Duodenal mucosa (tissue), 2 donors: ENCODE data around the gene TUBAL3.

ENCODE experiments used
- H3K27ac ChIP-seq: one replicate; pipeline ENCODE4 v1.7.0; 2013; ENCODE audit warnings: low read depth, low read length
- H3K27me3 ChIP-seq, 2 donors: one replicate each; pipeline ENCODE4 v1.7.0; 2013; ENCODE audit warnings: low read length in 2 of 2, control low read depth in 1 of 2; ENCODE audit not compliant: insufficient read depth in 2 of 2, control insufficient read depth in 1 of 2
- H3K36me3 ChIP-seq, 2 donors: one replicate each; pipeline ENCODE4 v1.7.0; 2013; ENCODE audit warnings: low read length in 2 of 2, control low read depth in 1 of 2; ENCODE audit not compliant: insufficient read depth in 2 of 2, control insufficient read depth in 1 of 2
- H3K4me1 ChIP-seq, 2 donors: one replicate each; pipeline ENCODE4 v1.7.0; 2013; ENCODE audit warnings: low read length in 2 of 2, control low read depth in 1 of 2; ENCODE audit not compliant: insufficient read depth in 2 of 2, control insufficient read depth in 1 of 2
- H3K4me3 ChIP-seq, 2 donors: one replicate each; pipeline ENCODE4 v1.7.0; 2013; ENCODE audit warnings: low read length in 2 of 2, low read depth in 1 of 2
- H3K9ac ChIP-seq, 2 donors: one replicate each; pipeline ENCODE4 v1.7.0; 2013; ENCODE audit warnings: low read length in 2 of 2, low read depth in 1 of 2
- H3K9me3 ChIP-seq, 2 donors: one replicate each; pipeline ENCODE4 v1.7.0; 2013; ENCODE audit warnings: low read length in 2 of 2, control low read depth in 1 of 2; ENCODE audit not compliant: control insufficient read depth in 1 of 2

TUBAL3 gene

GRCh38 chr10:5445006-5445405 lies 40.4 kb upstream of the TUBAL3 start:
- no peaks in the 10 kb centered on the region for H3K36me3 ChIP-seq
- H3K9me3 ChIP-seq = no peaks in the 10 kb centered on the region
- H3K27me3 ChIP-seq = no peaks in the 10 kb centered on the region
- H3K4me1 ChIP-seq = peaks cover 10 to 15% of the 10 kb centered on the region in 2 donors
- H3K9ac ChIP-seq = no peak overlapping the region
- no peak overlapping the region for H3K4me3 ChIP-seq
- H3K27ac ChIP-seq = no peak overlapping the region

GRCh38 chr10:5443429-5443828 lies 38.8 kb upstream of the TUBAL3 start:
- H3K9me3 ChIP-seq = no peaks in the 10 kb centered on the region
- no peak overlapping the region for H3K27ac ChIP-seq
- no peaks in the 10 kb centered on the region for H3K36me3 ChIP-seq
- H3K27me3 ChIP-seq = no peaks in the 10 kb centered on the region
- H3K9ac ChIP-seq = peak overlapping the region in 1 of 2 donors; percentile 21
- H3K4me3 ChIP-seq = no peak overlapping the region
- peaks cover 10 to 15% of the 10 kb centered on the region in 2 donors for H3K4me1 ChIP-seq

GRCh38 chr10:5442990-5443370 lies 38.4 kb upstream of the TUBAL3 start:
- Histone ChIP-seq H3K4me3 (no peak overlapping the region), H3K9me3 (no peaks in the 10 kb centered on the region), H3K27me3 (no peaks in the 10 kb centered on the region), H3K27ac (no peak overlapping the region), H3K4me1 (peaks cover 10 to 15% of the 10 kb centered on the region in 2 donors), H3K36me3 (no peaks in the 10 kb centered on the region), H3K9ac (peak overlapping the region in 1 of 2 donors; percentile 21)

- peaks cover 10 to 22% of the 10 kb centered on the region in 2 donors for H3K4me1 ChIP-seq
- no peak overlapping the region for H3K9ac ChIP-seq
- H3K36me3 ChIP-seq = no peaks in the 10 kb centered on the region
- no peaks in the 10 kb centered on the region for H3K27me3 ChIP-seq
- no peaks in the 10 kb centered on the region for H3K9me3 ChIP-seq
- H3K27ac ChIP-seq = no peak overlapping the region
- no peak overlapping the region for H3K4me3 ChIP-seq
Observed at GRCh38 chr10:5442065-5442989, 37.7 kb upstream of the TUBAL3 start.

- Histone ChIP-seq H3K36me3 (no peaks in the 10 kb centered on the region), H3K4me1 (peaks cover 5 to 29% of the 10 kb centered on the region in 2 donors), H3K9me3 (no peaks in the 10 kb centered on the region), H3K27ac (no peak overlapping the region), H3K27me3 (no peaks in the 10 kb centered on the region), H3K4me3 (no peak overlapping the region), H3K9ac (no peak overlapping the region)
Observed at GRCh38 chr10:5441106-5441505, 36.5 kb upstream of the TUBAL3 start.

GRCh38 chr10:5440206-5440605 lies 35.6 kb upstream of the TUBAL3 start:
- H3K27me3 ChIP-seq = no peaks in the 10 kb centered on the region
- no peaks in the 10 kb centered on the region for H3K9me3 ChIP-seq
- no peak overlapping the region for H3K27ac ChIP-seq
- peaks cover 0 to 28% of the 10 kb centered on the region in 2 donors for H3K4me1 ChIP-seq
- no peak overlapping the region for H3K4me3 ChIP-seq
- no peak overlapping the region for H3K9ac ChIP-seq
- H3K36me3 ChIP-seq = no peaks in the 10 kb centered on the region

- Histone ChIP-seq H3K4me3 (no peak overlapping the region), H3K27ac (no peak overlapping the region), H3K9me3 (no peaks in the 10 kb centered on the region), H3K36me3 (peaks cover 0 to 5% of the 10 kb centered on the region in 2 donors), H3K27me3 (no peaks in the 10 kb centered on the region), H3K9ac (no peak overlapping the region), H3K4me1 (peaks cover 0 to 14% of the 10 kb centered on the region in 2 donors)
Observed at GRCh38 chr10:5435328-5435727, 30.7 kb upstream of the TUBAL3 start.

- Histone ChIP-seq H3K9ac (no peak overlapping the region), H3K36me3 (peaks cover 0 to 5% of the 10 kb centered on the region in 2 donors), H3K4me3 (no peak overlapping the region), H3K27me3 (no peaks in the 10 kb centered on the region), H3K9me3 (no peaks in the 10 kb centered on the region), H3K4me1 (peaks cover 0 to 14% of the 10 kb centered on the region in 2 donors), H3K27ac (no peak overlapping the region)
Observed at GRCh38 chr10:5434017-5434753, 29.6 kb upstream of the TUBAL3 start.

- Histone ChIP-seq H3K27ac (no peak overlapping the region), H3K9ac (no peak overlapping the region), H3K27me3 (no peaks in the 10 kb centered on the region), H3K4me3 (no peak overlapping the region), H3K4me1 (peaks cover 0 to 14% of the 10 kb centered on the region in 2 donors), H3K36me3 (peaks cover 0 to 5% of the 10 kb centered on the region in 2 donors), H3K9me3 (no peaks in the 10 kb centered on the region)
Observed at GRCh38 chr10:5433182-5433581, 28.6 kb upstream of the TUBAL3 start.

- no peak overlapping the region for H3K27ac ChIP-seq
- H3K27me3 ChIP-seq = no peaks in the 10 kb centered on the region
- H3K9ac ChIP-seq = no peak overlapping the region
- no peaks in the 10 kb centered on the region for H3K9me3 ChIP-seq
- H3K4me1 ChIP-seq = no peaks in the 10 kb centered on the region
- peaks cover 0 to 5% of the 10 kb centered on the region in 2 donors for H3K36me3 ChIP-seq
- H3K4me3 ChIP-seq = no peak overlapping the region
Observed at GRCh38 chr10:5428133-5428532, 23.5 kb upstream of the TUBAL3 start.
